A673 (cell line): Measurements from ENCODE around the gene FBN3. TPM values are rescaled to one million over a fixed set of nuclear protein-coding genes. Genes with fewer than 3 reads are reported as not detected.

Experiments
- BruUV-seq: library from RNA; stranded (reverse); fragments of 400-500 nt; replicated peaks from 2 replicates; lab custom pipeline; 2021; lab: Mats Ljungman, UMichigan
- CTCF ChIA-PET: fragments of 300-600 bp; sonication (Branson Sonifier 250); formaldehyde crosslinking; loops from one replicate; lab custom pipeline; 2022; ENCODE audit warnings: antibody characterized with exemption; lab: Charles Lee
- POLR2A ChIA-PET: fragments of 300-600 bp; sonication (Branson Sonifier 250); formaldehyde crosslinking; loops from one replicate; lab custom pipeline; 2022; ENCODE audit warnings: antibody characterized with exemption; ENCODE audit not compliant: low non-redundant PET; lab: Charles Lee
- DNase-seq: peaks from one replicate; pipeline ENCODE4 v3.0.0-alpha.2; 2015; ENCODE audit warnings: low spot score
- H3K27ac ChIP-seq: fragments of 200-600 bp; sonication (generic); 2 replicates; pipeline ENCODE4 v1.5.1; 2016; ENCODE audit warnings: mixed run types, low read depth, mild to moderate bottlenecking, mixed read lengths, antibody characterized with exemption, low read length; ENCODE audit not compliant: poor library complexity, severe bottlenecking
- H3K27me3 ChIP-seq: fragments of 200-600 bp; sonication (generic); replicated peaks from 2 replicates; pipeline ENCODE4 v1.6.1; 2017; ENCODE audit warnings: mixed run types, low read depth, mild to moderate bottlenecking, mixed read lengths, antibody characterized with exemption, low read length; ENCODE audit not compliant: insufficient read depth, poor library complexity
- H3K36me3 ChIP-seq: fragments of 200-600 bp; sonication (generic); 2 replicates; pipeline ENCODE4 v1.6.1; 2016; ENCODE audit warnings: mixed run types, mild to moderate bottlenecking, mixed read lengths, antibody characterized with exemption, low read length; ENCODE audit not compliant: insufficient read depth, poor library complexity, severe bottlenecking
- H3K4me1 ChIP-seq: fragments of 200-600 bp; sonication (generic); 2 replicates; pipeline ENCODE4 v1.6.1; 2017; ENCODE audit warnings: mixed run types, mild to moderate bottlenecking, mixed read lengths, antibody characterized with exemption, low read length; ENCODE audit not compliant: insufficient read depth, poor library complexity, severe bottlenecking
- H3K4me3 ChIP-seq: fragments of 200-600 bp; sonication (generic); 2 replicates; pipeline ENCODE4 v1.5.1; 2016; ENCODE audit warnings: low read depth, mixed run types, mild to moderate bottlenecking, mixed read lengths, low read length; ENCODE audit not compliant: poor library complexity, severe bottlenecking
- H3K9me3 ChIP-seq: fragments of 200-600 bp; sonication (generic); 2 replicates; pipeline ENCODE4 v1.6.1; 2016; ENCODE audit warnings: mixed run types, low read depth, mild to moderate bottlenecking, mixed read lengths, antibody characterized with exemption, low read length; ENCODE audit not compliant: poor library complexity, severe bottlenecking
- EZH2 ChIP-seq: fragments of 200-600 bp; sonication (generic); IDR thresholded peaks from 2 replicates; pipeline ENCODE4 v1.6.1; 2017; ENCODE audit warnings: borderline replicate concordance, low read depth, mild to moderate bottlenecking, mixed read lengths, antibody characterized with exemption, low read length; ENCODE audit not compliant: poor library complexity, severe bottlenecking
- intact Hi-C: fragments of 100-400 bp; cut with micrococcal nuclease; formaldehyde crosslinking; loops from one replicate; pipeline ENCODE4 v1.10.0; 2022; ENCODE audit not compliant: unreplicated experiment
- total RNA-seq: library from RNA; stranded (reverse); gene quantifications from 2 replicates; pipeline ENCODE4 v1.2.3, GENCODE V29; 2021
- TF ChIP-seq, protein P1 (sequence below): fragments of 300-800, 200-600 bp; sonication (generic); conservative IDR thresholded peaks from 2 replicates; pipeline ENCODE4 v1.5.1; 2017; ENCODE audit warnings: low read depth, mild to moderate bottlenecking, antibody characterized with exemption, low read length, moderate library complexity, mixed read lengths

Gene FBN3
- total RNA-seq, 1 experiment from 2014 or later: 0.06 TPM

DNA sequence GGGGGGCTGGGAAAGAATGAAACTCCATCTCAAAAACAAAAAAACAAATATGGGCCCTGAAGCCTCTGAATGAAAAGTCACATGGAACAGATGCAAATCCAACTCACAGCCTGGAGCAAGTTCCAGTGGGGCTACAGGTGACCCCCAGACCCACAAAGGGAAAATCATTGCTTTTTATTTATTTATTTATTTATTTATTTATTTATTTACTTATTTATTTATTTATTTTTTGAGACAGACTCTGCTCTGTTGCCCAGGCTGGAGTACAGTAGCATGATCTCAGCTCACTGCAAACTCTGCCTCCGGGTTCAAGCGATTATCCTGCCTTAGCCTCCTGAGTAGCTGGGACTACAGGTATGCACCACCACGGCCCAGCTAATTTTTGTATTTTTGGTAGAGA lies 110.2 kb downstream of the FBN3 start:
- BruUV-seq: no TSS peak
- POLR2A ChIA-PET: no interaction called here

DNA sequence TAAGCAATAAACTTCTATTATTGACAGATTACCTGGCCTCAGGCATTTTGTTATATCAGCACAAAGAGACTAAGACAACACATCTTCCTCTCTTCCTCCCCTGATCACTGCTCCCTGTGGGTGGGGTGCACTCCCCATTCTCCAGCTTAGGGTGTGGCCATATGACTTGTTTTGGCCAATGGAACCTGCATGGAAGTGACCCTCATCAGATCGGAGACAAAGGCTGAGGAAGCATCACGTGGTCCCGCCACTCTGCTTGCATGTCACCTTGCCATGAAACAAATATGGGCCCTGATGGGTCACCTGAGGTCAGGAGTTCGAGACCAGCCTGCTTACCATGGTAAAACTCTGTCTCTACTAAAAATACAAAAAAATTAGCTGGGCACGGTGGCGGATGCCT lies 110.6 kb downstream of the FBN3 start:
- no peak for DNase-seq
- intact Hi-C loops: no loop called here
- ChIA-PET POLR2A (no interaction called here), CTCF (no interaction called here)
- BruUV-seq: no TSS peak
- no peaks in the 10 kb centered on the region for H3K4me1 ChIP-seq
- no peaks in the 10 kb centered on the region for H3K27me3 ChIP-seq
- no peak overlapping the region for H3K4me3 ChIP-seq
- no peak for TF ChIP-seq EZH2
- TF ChIP-seq, protein P1, sequence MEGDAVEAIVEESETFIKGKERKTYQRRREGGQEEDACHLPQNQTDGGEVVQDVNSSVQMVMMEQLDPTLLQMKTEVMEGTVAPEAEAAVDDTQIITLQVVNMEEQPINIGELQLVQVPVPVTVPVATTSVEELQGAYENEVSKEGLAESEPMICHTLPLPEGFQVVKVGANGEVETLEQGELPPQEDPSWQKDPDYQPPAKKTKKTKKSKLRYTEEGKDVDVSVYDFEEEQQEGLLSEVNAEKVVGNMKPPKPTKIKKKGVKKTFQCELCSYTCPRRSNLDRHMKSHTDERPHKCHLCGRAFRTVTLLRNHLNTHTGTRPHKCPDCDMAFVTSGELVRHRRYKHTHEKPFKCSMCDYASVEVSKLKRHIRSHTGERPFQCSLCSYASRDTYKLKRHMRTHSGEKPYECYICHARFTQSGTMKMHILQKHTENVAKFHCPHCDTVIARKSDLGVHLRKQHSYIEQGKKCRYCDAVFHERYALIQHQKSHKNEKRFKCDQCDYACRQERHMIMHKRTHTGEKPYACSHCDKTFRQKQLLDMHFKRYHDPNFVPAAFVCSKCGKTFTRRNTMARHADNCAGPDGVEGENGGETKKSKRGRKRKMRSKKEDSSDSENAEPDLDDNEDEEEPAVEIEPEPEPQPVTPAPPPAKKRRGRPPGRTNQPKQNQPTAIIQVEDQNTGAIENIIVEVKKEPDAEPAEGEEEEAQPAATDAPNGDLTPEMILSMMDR: no peak
- no peaks in the 10 kb centered on the region for H3K9me3 ChIP-seq
- no peak overlapping the region for H3K27ac ChIP-seq
- no peaks in the 10 kb centered on the region for H3K36me3 ChIP-seq

More for the DNA sequence above, 110.2 kb downstream of the FBN3 start:
- intact Hi-C loops: no loop called here
- Histone ChIP-seq H3K4me1 (no peaks in the 10 kb centered on the region), H3K4me3 (no peak overlapping the region), H3K36me3 (no peaks in the 10 kb centered on the region), H3K27me3 (no peaks in the 10 kb centered on the region), H3K27ac (no peak overlapping the region), H3K9me3 (no peaks in the 10 kb centered on the region)
- CTCF ChIA-PET: no interaction called here
- TF ChIP-seq, protein P1: no peak
- TF ChIP-seq EZH2: no peak
- DNase-seq: no peak

DNA sequence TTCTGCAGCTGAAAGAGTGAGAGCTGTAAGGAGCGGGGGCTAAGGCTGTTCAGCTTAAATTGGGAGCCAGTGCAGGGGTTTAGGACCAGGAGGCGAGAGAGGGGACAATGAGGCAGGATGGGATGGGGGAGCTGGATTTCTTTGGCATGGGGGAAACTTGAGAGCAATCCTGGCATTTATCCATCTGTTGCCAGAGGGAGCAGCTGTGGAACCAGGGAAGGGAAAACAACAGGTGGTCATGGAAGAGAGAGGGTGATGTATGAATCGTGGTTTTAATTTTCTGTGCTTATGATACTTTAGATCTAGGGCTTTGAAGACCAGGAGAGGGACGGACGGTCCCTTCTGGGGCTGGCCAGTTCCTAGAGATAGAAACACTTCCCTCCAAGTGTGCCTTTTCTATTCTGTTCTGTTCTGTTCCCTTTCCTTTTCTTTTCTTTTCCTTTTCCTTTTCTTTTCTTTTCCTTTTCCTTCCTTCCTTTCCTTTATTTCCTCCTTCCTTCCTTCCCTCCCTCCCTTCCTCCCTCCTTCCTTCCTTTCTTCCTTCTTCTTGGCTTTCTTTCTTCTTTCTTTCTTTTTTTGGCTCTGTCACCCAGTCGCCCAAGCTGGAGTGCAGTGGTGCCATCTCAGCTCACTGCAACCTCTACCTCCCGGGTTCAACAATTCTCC lies 112.8 kb downstream of the FBN3 start:
- no peaks in the 10 kb centered on the region for H3K4me1 ChIP-seq
- no peak overlapping the region for H3K4me3 ChIP-seq
- CTCF ChIA-PET: interaction anchor here (0.5 kb wide), 1 partner anchor 217 kb away, joined by 8 read pairs; no protein-coding TSS in a partner anchor
- no peak for DNase-seq
- H3K27me3 ChIP-seq: no peaks in the 10 kb centered on the region
- H3K36me3 ChIP-seq: no peaks in the 10 kb centered on the region
- intact Hi-C loops: no loop called here
- TF ChIP-seq, protein P1: no peak
- no peak for TF ChIP-seq EZH2
- H3K27ac ChIP-seq: no peak overlapping the region
- H3K9me3 ChIP-seq: no peaks in the 10 kb centered on the region
- POLR2A ChIA-PET: no interaction called here
- BruUV-seq: no TSS peak
